ENCODE measurements around the gene EPOP. TPM values are rescaled to one million over a fixed set of nuclear protein-coding genes. Genes with fewer than 3 reads are reported as not detected.

EPOP gene
- total and polyA plus RNA-seq, 2 of the 8 experiments (the other 6 are each of a cell fraction or from before 2014, with no cell fraction given): 1.5 to 3.3 TPM

DNA sequence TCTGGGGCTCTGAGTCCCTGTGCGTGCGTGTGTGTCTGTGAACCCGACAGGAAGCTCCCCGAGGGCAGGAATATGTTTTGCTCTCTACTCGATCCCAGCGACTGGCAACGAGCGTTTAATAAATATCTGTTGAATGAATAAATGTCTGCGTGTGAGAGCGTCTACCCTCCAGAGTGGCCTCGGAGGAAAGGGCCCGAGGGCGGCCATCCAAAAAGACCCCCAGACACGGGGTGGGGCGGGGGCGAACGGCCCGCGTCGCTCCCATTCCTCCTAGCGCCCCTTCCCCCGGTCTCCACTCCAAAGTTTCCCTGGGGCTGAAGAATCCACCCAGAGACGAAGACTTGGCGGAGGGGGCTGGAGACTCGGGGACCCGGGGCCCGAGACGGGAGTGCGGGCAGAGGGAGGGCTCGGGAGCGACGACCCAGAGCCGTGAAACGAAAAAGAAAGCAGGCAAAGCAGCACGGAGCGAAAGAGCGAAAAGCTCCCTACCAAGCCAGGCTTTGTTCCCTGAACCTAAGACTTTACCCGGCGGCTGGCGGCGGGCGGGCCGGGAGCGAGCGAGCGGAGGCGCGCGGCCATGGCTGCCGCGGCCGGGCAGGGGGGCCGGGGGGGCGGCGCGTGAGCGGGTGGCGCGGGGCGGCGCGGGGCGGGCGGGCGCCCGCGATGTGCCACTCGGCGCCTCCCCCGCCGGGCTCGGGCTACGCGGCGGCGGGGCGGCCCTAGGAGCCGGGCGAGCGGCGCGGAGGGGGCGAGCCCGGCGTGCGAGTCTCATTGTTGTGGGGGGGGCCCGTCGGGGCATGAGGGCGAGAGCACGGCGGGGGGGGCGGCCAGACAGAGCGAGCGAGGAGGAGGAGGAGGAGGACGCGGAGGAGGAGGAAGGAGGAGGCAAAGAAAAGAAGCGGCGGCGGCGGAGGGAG, 30.1 kb upstream of the EPOP start, which contains the start of gene MLLT6 (continued):
- peak; percentile 18; the same call in 1 of the 2 replicates for TF ChIP-seq PHF8 (conservative IDR thresholded peaks at IDR 0.05; ENCODE audit: low read depth, low read length)
- peak; percentile 66 for TF ChIP-seq KDM4A (IDR thresholded peaks at IDR 0.05; ENCODE audit: low read depth, low read length, severe bottlenecking)
- no peak for TF ChIP-seq SP2 (IDR thresholded peaks at IDR 0.05; ENCODE audit: low read length)
- no peak for TF ChIP-seq TEAD4 (IDR thresholded peaks at IDR 0.05; ENCODE audit: low read depth, low read length)
